ENCODE measurements around the gene CCDC50. TPM values are rescaled to one million over a fixed set of nuclear protein-coding genes. Genes with fewer than 3 reads are reported as not detected.

Gene CCDC50
- total and polyA plus RNA-seq, 2 of the 8 experiments (the other 6 are each of a cell fraction or from before 2014, with no cell fraction given) = 7.3 to 19.2 TPM

- Histone ChIP-seq H3K4me3 (ENCODE audit: extremely low read depth in 1 of 4, insufficient read depth in 2 of 4, low read depth in 3 of 4, low read length in 4 of 4) (no peak overlapping the region), H3K56ac (replicated peaks; ENCODE audit: insufficient read length, low read depth, low read length) (no peak overlapping the region), H2BK20ac (ENCODE audit: low read length) (no peak overlapping the region), H3K9me3 (ENCODE audit: insufficient read depth in 2 of 2, low read depth in 1 of 2, low read length in 1 of 2) (no peaks in the 10 kb centered on the region), H2AK5ac (ENCODE audit: low read depth, low read length) (no peak overlapping the region), H3K9ac (replicated peaks in 1 of 4; ENCODE audit: extremely low read depth in 1 of 4, low read depth in 3 of 4, low read length in 3 of 4) (no peak overlapping the region), H2BK5ac (ENCODE audit: low read depth, low read length) (no peak overlapping the region), H3K14ac (ENCODE audit: insufficient read length) (no peak overlapping the region), H3K79me2 (ENCODE audit: control insufficient read depth in 1 of 2, insufficient read depth in 2 of 2, low read length in 2 of 2) (no peaks in the 10 kb centered on the region), H4K5ac (ENCODE audit: insufficient read length, low read depth, low read length) (no peak overlapping the region), H2AFZ (ENCODE audit: low read length) (no peak overlapping the region), H2BK15ac (ENCODE audit: low read length) (no peak overlapping the region), H3K23me2 (ENCODE audit: low read depth, low read length) (no peaks in the 10 kb centered on the region), H4K20me1 (replicated peaks in 1 of 2; ENCODE audit: control insufficient read depth in 1 of 2, insufficient read depth in 2 of 2, low read length in 2 of 2) (no peaks in the 10 kb centered on the region), H3K36me3 (ENCODE audit: control insufficient read depth in 2 of 4, insufficient read depth in 4 of 4, low read length in 3 of 4) (0 out of 8 replicates have a peak, but pooled peaks cover 0 to under 1% (median 0%) of the 10 kb centered on the region in 4 experiments), H3K27me3 (replicated peaks in 1 of 4; ENCODE audit: control insufficient read depth in 3 of 4, extremely low read depth in 1 of 4, insufficient read depth in 3 of 4, low read length in 3 of 4) (no peaks in the 10 kb centered on the region), H3K18ac (ENCODE audit: extremely low read depth, low read length) (no peak overlapping the region), H2BK12ac (ENCODE audit: low read depth, low read length) (no peak overlapping the region), H2BK120ac (replicated peaks; ENCODE audit: low read depth, low read length) (no peak overlapping the region), H3K4me2 (ENCODE audit: insufficient read depth in 1 of 2, low read depth in 2 of 2, low read length in 2 of 2) (no peak overlapping the region), H3K23ac (ENCODE audit: insufficient read length) (no peak overlapping the region), H3K4ac (replicated peaks; ENCODE audit: insufficient read length, low read depth, low read length) (no peak overlapping the region), H3K4me1 (replicated peaks in 1 of 4; ENCODE audit: control insufficient read depth in 3 of 4, insufficient read depth in 4 of 4, low read length in 3 of 4) (no peaks in the 10 kb centered on the region), H4K91ac (replicated peaks; ENCODE audit: insufficient read length, low read length) (no peak overlapping the region), H4K8ac (ENCODE audit: extremely low read depth, insufficient read depth, low read length) (no peak overlapping the region), H3K27ac (ENCODE audit: low read depth, low read length) (no peak overlapping the region), H3K79me1 (ENCODE audit: low read depth, low read length) (no peaks in the 10 kb centered on the region)
- 95% methylated on average over 3 of the region's 3 CpGs; no CpG with 5 or more reads in 1 of the 2 experiments for WGBS, 2 experiments (ENCODE audit: extremely low coverage in 1 of 2, insufficient coverage in 1 of 2, insufficient read length in 1 of 2, insufficient replicate concordance in 2 of 2, low coverage in 1 of 2, low lambda C conversion rate in 2 of 2, missing lambda C conversion rate in 1 of 2)
- FAIRE-seq (no peak), DNase-seq (ENCODE audit: low read depth in 1 of 2, low spot score in 2 of 2) (no peak)
- CTCF ChIA-PET (ENCODE audit: partially characterized antibody) = interaction anchor here (1.7 kb wide), 1 partner anchor 12 kb away, joined by 3 read pairs; no protein-coding TSS in a partner anchor
- POLR2A ChIA-PET (ENCODE audit: partially characterized antibody) = no interaction called here
- TF ChIP-seq SIRT6 (IDR thresholded peaks at IDR 0.05; ENCODE audit: low read length) (no peak), FOSL1 (IDR thresholded peaks at IDR 0.05; ENCODE audit: insufficient read depth, low read depth, low read length) (no peak)
Measured at GRCh38 chr3:191444569-191444968, 115.4 kb downstream of the CCDC50 start.

Data from H1 (cell line).